GM12872 (cell line): ENCODE measurements around the gene SELENOH.

Experiments
- CTCF ChIP-seq: IDR thresholded peaks from 3 replicates; pipeline ENCODE4 v1.5.1; 2011; ENCODE audit warnings: low read depth, mild to moderate bottlenecking, low read length, moderate library complexity; ENCODE audit not compliant: insufficient read depth

Gene SELENOH

GRCh38 chr11:57752954-57753353 is 11.7 kb downstream of the SELENOH start:
- TF ChIP-seq CTCF: no peak

- no peak for TF ChIP-seq CTCF
Measured at GRCh38 chr11:57758174-57758573, 16.9 kb downstream of the SELENOH start.

- no peak for TF ChIP-seq CTCF
Measured at GRCh38 chr11:57761301-57762234, 20.3 kb downstream of the SELENOH start, which contains the start of gene CTNND1. Gene CTNND1, plus strand, starts transcription at chr11:57761802. Its CDS starts 29,677 bp downstream, at chr11:57791479.

- TF ChIP-seq CTCF: no peak
Measured at GRCh38 chr11:57762235-57762861, 21.1 kb downstream of the SELENOH start.

GRCh38 chr11:57763568-57763967 is 22.3 kb downstream of the SELENOH start:
- no peak for TF ChIP-seq CTCF

- no peak for TF ChIP-seq CTCF
Measured at GRCh38 chr11:57764021-57764420, 22.7 kb downstream of the SELENOH start.

- TF ChIP-seq CTCF: no peak
Measured at GRCh38 chr11:57764566-57764965, 23.3 kb downstream of the SELENOH start.
